Endometrium (tissue), 2 donors: ENCODE results near the gene LAMP5.

ENCODE experiments used
- FAIRE-seq: peaks from 2 replicates; lab custom pipeline; 2012; peaks lifted over from hg19 to GRCh38; lab: Jason Lieb, UNC
- donor health status: control.
- donor health status: control.

Gene LAMP5

DNA sequence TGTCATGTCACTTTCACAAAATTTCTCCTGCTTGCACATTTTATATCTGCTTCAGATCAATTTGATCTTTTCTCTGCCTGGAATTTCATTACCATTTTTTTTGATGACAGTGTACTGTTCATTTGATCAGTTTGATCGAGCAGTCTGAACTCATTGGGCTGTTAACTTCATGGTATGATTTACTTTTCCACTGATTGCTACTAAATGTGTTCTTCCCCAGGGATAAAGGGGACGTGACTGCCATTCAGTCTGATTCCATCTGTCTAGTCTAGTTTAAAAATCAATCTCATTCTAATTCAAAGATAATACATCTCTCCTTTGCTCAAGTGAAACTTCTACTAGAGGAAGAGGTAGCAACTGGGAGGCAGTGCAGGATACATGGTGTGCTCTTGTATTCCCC lies 21.1 kb downstream of the LAMP5 start:
- no peak for FAIRE-seq

DNA sequence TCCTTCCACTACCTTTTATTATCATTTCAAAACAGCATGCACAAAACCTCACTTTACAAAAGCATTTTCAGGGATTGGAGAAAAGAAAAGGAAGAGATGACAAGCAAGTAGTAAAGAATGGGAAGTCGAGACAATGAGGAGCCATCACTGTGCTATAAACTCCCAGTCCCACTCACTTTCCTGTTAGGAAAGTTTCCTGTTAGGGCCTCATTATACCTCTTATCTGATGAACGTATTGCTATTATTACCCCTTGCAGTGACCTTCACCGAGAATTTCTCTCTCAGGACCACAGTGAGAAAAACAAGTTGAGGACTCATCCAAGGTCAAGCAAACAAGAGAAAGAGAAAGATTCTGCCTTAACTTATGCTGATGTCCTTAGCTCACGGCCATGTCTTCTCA lies 28.8 kb downstream of the LAMP5 start:
- no peak for FAIRE-seq

DNA sequence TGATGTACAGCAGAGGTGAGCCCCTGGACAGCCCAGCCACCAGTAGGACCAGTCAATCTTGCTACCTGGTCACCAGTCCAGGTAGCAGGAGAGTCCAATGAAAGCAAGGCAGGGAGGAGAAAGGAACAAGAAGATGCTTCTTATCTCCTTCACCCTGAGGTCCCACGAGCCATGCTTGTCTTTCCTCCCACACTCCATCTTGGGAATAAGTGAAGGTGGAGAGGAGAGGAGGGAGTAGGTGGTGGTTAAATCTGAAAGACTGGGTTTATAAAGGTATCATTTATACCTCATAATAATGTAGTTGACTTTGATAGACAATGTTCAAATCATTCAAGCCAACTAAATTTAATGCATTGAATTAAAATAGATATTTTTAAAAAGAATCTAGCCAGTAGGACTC lies 35.9 kb downstream of the LAMP5 start:
- FAIRE-seq: no peak

DNA sequence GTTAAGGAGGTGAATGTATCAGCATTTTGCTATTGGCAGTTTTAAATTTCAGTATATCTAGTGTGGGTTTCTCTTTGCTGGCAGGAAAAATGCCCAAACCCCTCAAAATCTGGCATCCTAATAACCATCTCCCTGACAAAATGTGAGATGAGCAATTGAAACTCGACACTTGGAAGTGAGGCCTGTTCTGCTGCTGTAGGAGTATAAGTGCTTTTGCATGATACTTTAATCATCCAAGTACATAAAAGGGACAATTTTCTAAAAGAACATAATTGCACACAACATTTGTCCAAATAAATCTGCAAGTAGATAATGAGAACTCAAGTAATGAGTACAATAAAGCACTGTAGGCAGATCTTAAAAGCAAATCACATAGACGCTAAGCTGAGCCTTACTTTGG lies 36.5 kb downstream of the LAMP5 start:
- no peak for FAIRE-seq

DNA sequence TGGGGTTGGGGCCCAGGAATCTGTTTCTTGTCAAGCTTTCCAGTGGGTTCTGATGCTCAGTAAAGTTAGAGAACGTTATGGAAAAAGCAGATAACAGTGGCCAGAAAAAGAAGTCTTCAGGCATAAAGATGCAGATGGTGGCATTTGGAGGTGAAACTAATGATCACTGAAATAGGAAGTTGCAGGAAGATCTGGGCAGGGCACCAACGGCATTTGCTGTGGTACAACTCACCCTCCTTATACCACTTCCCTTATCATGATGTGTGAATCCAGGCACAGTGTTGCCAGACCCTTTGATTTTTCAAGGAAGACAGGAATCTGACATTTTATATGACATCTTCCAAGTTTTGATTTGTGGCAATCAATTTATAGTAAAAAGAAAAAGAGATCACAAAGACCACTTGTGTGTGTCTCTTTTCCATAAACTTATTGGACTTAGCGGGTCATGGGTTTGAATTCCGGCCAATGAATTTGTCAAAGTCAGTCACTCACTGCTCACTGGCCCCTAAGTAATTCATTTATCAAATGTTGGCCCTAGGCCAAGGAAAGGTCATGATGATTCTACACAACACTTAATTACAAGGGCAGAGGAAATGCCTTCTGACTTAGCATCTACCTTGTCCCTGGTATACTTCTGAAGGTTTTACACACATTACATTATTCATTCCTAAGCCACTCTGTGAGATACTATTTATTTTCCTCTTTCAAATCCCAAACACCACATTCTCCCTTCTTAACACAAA lies 37.6 kb downstream of the LAMP5 start:
- no peak for FAIRE-seq

DNA sequence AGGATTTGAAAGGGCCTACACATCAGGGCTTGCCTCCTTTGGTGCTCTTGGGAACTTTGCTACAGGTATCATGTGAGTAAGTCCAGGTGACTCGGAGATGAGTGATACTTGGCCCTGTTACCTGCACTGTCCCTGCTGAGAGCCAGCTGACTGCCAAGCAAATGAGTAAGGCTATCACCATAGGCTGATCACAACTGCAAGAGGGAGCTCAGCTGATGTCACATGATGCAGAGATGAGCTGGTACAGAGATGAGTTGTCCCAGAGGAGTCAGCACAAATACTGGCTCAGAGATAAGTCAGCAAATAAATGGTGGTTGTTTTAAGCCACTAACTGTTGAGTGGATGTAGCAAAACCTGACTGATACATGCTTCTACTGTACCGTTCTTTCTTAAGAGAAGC lies 41.4 kb downstream of the LAMP5 start:
- FAIRE-seq: no peak

DNA sequence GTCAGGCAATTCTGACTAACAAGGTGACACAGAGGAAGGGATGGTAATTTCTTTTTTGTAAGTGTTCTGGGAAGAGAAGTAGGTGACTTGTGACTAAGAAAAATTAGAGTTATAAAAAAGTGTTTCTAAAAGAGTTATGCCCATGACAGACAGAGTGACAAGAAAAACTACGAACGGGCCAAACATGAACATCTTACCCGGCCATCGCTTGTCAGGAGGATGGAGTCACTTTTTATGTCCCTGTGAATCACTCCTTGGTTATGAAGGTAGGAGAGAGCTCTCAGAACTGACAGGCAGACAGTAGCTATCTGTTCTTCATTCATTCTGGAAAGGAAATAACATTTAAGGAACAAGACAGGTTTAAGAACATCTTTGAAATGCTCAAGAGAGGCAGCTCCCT lies 43.0 kb downstream of the LAMP5 start:
- FAIRE-seq: no peak

DNA sequence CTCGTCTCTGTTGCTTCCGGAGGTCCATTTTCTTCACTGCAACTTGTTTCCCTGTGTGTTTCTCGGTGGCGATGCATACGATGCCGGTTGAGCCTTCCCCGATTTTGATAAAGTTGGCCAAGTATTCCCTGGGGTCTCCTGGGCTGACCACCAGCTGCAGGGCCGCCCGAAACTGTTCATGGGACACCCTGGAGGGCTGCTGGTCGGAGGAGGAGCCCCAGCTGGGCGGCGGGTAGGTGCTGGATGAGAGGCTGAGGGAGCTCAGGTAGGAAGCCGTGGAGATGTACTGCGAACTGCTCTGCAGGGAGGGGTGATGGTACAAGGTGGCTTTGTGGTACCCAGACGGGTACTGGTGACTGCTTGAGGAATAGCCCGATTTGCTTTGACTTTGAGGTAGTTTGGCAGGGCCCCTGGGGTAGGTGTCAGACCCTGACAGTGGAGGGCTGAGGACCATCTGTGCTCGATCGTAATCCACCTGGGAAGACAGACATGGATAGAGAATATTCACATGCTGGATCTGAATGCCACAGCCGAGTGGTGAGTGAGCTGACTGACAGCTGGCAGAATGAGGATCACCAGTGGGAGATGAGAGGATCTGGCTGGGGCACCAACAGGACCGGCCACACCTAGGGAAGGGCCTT lies 51.6 kb downstream of the LAMP5 start:
- FAIRE-seq: no peak

DNA sequence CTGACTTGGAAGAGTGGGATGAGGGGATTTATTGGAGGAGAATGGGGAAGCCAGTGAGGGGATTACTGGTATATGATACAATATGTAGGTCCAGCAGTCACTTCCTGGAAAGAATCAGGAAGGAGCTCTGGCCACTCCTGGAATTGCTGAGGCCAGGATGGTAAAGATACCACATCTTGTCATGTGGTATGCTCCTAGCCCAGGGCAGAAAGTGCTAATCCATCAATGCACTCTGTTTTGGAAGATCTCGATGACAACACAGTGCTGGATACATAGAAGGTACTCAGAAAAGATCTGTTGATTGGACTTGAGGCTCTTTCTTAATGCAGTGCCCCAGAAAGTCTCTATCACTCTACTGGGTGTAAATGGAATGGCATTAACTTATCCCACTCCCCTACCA lies 52.6 kb downstream of the LAMP5 start:
- no peak for FAIRE-seq

DNA sequence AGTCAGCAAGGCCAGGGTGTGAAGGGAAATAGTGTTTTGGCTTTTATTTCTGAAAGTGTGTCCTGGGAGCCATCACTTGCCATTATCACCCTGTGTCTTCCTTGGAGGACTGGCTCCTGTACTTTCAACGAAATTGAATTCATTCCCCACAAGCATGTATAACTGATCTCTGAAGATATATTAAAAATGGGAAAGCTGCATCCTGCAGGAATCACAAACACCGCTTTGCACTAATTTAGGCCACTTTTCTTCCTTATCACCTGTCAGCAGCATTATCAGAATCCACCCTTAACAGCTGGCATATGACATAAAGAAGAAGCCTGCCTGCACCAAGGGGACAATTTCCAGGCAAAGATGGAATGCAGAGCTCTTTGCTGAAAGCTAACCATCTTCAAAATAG lies 56.2 kb downstream of the LAMP5 start:
- FAIRE-seq: no peak

DNA sequence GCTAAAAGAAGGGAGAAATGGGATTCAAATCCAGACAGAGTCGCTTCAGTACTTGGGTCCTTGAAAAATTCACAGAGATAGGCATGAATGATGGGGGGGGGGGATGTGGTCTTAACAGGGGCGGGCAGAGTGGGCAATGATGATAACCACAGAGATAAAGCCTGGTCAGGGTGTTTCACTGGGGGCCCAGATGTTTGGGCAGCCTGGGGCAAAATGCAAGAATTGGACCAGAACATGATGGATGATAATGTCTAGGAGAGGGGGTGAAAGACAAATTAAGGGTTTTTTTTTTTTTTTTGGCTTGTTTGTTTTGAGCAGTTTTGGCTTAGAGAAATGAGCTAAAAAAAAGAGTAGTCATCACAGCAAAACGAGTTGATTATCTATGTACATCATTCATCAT lies 57.4 kb downstream of the LAMP5 start:
- no peak for FAIRE-seq

DNA sequence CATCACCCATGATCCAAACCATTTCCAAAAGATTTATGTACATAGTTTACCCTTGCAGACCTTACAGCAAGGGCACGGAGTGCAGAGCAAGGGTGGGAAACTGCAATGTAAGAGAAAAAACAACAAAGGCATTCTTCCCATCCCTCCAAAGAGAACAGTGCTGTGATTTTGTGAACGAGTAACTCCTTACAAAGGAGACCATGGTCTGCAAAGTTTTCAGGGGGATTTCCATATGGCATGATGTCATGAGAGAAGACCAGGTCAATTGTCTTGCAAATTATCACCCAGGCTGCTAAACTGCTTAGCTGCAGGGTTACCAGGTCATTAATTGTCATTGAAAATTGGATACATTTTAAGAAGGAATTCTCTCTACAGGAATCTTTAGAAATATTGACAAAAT lies 58.3 kb downstream of the LAMP5 start:
- FAIRE-seq: no peak

DNA sequence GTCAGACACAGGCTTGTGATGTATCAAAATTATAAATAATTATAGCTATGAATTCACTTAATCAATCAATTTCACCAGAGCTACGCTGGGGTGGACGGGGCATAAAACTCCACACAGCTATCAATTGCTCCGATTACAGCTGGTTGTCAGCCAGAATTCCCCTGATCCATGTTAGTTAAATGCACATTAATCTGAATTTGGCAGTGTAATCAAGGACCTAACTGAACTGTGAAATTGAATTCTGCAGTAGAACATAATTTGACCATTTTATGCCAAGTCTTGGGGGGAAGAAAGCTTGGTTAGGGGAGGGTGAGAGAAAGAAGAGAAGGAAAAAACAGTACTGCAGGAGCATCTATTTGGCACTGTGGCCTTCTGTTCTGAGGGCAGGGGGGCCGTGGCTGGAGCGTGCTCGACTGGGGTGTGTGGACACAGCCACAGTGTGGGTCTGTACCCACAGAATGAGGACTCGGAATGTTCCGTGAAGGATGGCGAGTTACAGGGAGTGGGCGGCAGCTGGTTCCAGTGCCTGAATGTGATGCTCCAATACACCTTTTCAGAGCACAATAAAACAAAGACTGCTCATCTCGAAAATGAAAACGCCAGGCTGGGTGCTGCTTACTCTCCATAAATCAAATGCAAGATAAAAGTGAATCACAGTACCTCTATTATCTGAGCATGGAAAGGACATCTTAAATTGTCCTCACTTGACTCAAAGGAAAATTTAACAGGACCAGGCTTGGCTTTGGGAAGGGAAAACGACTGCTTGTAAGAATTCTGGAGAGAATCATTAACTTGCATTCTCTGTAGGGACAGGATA lies 59.2 kb downstream of the LAMP5 start:
- FAIRE-seq: no peak

DNA sequence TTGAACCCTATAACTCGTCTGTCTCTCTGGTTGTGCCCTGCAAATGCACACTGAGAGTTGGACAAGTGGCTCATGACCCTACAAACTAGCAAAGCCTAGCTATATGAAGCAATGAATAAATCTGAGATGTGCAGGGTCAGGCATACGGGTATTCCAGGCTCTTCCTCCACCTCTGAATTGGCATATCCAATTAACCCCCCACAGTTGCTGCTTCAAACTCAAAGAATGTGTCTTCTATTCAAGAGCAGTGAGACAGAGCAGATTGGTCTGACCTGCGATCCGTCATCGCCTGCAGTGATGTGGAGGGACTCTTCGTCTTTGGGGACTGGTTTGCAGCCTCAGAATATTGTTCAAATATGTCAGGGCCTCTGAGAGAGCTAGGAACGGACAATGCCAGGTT lies 59.8 kb downstream of the LAMP5 start:
- no peak for FAIRE-seq

DNA sequence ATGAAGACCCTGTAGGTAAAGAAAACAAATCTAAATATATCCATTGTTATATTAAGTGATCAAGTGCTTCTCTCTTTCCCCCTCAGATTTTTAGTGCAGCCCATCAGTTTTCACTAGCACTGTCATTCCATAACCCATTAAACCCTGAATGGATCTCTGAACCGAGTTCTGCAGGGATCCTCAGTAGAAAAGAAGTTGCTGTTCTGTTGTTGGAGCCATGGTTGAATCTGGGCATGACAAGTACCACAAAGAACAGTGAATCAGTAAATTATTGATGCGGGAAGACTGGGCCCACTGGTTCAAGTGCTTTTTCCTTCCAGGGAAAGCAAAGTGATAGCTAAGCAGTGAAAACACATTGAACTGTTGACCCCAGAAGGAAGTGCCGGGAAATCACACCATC lies 60.4 kb downstream of the LAMP5 start:
- no peak for FAIRE-seq

DNA sequence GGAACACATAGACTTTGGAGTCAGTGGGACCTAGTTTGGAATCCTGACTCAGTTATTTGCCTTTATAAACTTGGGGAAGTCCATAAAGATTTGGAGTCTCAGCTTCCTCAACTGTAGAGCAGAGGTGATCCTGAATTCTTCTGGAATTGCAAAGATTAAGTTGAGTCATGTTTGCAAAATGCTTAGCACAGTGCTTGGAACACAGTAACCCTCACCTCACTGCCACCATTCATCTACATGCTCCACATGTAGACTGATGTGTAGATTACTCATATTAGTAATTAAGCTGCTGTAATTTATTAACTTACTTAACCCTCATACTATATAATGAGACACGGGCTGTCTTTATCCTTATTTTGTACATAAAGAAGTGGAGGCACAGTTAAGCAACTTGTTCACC lies 61.4 kb downstream of the LAMP5 start:
- no peak for FAIRE-seq

DNA sequence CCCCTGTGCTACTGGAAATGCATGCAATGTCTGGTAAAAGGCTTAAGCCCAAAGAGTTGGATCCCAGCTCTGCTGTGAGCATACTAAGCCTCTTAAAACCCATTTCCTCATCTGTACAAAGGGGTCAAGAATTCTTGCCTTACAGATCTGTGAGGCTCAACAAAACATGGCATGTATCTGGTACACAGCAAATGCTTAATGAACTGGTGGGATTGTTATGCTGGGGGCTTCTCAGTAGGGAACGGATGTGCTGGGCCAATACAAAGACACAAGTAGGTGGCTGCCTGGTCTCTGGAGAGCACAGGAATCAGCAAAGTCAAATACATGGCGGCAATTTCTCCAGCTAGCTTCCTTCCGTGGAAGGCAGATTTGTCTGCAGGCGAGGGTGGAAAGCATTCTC lies 62.3 kb downstream of the LAMP5 start:
- FAIRE-seq: no peak

DNA sequence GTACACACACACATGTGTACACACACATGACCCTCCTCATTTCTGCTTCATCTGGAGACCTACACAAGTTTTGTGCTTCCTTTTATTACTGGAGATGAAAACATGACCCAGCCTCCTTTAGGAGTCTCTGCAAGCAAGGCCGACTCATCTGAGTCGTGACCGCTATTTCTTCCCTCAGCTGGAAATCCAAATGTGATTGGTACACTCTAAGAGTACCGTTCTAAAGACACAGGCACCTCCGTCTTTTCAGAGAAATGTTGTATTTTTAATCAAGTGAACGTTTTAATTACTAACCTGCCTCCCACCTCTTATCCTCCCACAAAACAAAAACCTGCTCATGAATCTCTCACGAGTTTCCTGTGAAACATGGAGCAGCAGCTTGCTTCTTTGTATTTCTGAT lies 63.0 kb downstream of the LAMP5 start:
- no peak for FAIRE-seq

DNA sequence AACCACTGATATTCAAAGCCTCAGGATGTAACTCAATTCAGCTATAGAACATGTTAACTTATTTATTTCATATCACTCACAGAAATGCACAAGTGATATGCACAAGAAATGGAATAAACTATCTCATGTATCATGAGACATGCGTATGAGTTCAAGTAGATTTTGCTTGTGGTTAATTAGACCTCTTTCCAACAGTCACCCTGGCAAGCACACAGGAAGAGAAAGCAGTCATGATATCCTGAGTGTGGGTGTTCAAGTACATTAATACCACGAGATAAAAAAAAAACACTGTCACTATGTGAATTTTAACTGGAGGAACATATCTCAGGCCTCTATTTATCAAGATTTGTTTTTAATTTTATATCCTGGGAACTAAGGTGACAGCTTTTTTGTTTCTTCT lies 64.2 kb downstream of the LAMP5 start:
- FAIRE-seq: no peak
